GM21381 (cell line): ENCODE results near the gene SHISAL1.
"Not testable (repeated sequence)": the region's sequence is repeated elsewhere in the genome, so short reads cannot be mapped to it uniquely, and the experiment has no call there.

Experiments
- ATAC-seq: cut with Tn5 transposase; IDR thresholded peaks from one replicate; pipeline ENCODE4 v1.9.1; 2021; ENCODE audit warnings: mild to moderate bottlenecking, moderate library complexity; ENCODE audit not compliant: unreplicated experiment

SHISAL1 gene

DNA sequence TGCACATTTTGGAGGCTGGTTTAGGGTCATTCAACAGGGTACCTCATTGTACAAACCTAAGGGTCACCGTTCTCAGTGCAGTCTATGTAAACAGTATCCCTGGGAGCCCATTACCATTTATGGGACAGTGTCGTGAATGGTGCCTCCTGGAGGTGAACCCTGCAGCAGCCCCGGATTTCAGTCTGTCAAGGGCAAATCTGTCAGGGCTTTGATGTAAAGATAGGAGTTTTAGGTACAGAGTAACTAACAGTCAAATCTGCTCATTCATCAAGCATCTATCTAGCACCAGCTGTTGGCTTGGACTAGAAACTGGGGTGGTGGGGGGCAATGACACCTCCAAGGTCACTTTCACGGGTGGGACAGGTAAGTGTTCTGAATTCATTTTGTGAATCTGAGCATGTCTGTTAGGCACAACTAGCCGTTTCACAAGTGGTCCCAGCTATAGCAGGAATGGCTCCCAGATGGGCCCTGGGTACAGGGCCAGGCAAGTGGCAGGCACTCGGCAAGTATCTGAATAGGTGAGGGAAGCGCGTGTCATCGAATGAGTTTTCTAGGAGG is 68.4 kb downstream of the SHISAL1 start:
- ATAC-seq: no peak

DNA sequence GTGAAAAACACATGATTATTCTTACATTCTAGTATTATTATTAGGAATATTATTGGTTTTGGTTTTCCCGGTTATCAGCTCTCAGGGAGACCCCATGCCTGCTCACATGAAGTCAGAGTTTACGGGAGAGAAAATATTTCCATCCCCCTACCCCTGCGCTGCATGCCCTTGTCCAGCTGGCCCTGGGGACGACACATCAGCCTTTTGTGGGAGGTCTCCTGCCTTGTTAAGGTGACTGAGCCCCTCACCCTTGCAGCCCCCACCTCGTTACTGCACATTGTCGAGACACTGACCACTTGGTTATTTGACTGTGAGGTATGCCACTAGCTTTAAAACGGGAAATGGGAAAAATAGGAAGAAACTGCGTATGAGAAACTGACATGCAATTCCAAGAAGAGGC is 69.0 kb downstream of the SHISAL1 start:
- no peak for ATAC-seq

GRCh38 chr22:44242946-44243724 is 69.6 kb downstream of the SHISAL1 start:
- ATAC-seq: no peak

DNA sequence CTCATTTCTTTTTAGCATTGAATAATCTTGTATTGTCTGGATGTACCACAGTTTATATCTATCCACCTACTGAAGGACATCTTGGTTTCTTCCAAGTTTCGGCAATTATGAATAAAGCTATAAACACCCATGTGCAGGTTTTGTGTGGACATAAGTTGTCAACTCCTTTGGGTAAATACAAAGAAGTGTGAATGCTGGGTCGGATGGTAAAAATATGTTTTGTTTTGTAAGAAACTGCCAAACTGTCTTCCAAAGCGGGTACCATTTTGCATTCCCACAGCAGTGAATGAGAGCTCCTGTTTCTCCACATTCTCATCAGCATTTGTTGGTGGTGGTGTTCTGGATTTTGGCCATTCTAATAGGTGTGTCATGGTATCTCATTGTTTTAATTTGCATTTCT is 71.6 kb downstream of the SHISAL1 start:
- not testable (repeated sequence) for ATAC-seq

DNA sequence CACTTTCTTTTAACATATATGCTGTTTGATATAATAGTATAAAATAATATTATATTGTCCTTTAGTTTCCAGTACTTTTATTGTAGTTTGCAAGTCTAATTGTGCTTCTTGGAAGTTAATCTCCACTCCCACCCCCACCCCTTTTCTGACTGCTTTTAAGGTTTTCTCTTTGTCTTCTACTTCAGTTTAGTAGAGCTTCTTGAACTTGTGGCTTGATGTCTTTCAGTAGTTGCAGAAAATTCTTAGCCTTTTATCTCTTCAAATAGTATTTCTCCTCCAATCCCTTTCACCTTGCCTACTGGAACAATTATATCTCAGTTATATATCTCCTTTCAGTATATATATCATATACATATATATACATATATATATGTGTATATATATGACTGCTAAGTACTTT is 75.5 kb downstream of the SHISAL1 start:
- ATAC-seq: no peak

GRCh38 chr22:44234372-44234771 is 78.4 kb downstream of the SHISAL1 start:
- ATAC-seq: not testable (repeated sequence)

GRCh38 chr22:44231233-44231632 is 81.5 kb downstream of the SHISAL1 start:
- no peak for ATAC-seq

GRCh38 chr22:44229809-44230208 is 82.9 kb downstream of the SHISAL1 start:
- no peak for ATAC-seq

- no peak for ATAC-seq
These were observed 83.4 kb downstream of the SHISAL1 start for GRCh38 chr22:44229331-44229730.

DNA sequence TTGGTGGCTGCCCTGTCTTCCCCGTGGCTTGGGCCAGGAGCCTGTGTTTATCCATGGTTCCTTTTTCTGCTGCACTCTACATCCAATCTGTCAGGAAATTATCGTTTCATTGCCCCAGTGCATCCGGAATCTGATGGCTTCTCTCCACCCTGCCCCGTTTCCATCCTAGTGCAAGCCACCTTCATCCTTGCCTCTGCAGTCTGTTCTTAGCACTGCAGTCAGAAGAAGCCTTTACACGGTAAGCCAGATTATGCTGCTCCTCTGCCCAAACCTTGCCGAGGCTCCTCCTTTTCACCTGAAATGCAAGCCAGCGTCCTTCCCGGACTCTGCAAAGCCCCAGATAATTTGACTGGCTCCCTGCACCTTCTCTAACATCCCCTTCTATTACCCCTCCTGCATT is 86.9 kb downstream of the SHISAL1 start:
- ATAC-seq: no peak

DNA sequence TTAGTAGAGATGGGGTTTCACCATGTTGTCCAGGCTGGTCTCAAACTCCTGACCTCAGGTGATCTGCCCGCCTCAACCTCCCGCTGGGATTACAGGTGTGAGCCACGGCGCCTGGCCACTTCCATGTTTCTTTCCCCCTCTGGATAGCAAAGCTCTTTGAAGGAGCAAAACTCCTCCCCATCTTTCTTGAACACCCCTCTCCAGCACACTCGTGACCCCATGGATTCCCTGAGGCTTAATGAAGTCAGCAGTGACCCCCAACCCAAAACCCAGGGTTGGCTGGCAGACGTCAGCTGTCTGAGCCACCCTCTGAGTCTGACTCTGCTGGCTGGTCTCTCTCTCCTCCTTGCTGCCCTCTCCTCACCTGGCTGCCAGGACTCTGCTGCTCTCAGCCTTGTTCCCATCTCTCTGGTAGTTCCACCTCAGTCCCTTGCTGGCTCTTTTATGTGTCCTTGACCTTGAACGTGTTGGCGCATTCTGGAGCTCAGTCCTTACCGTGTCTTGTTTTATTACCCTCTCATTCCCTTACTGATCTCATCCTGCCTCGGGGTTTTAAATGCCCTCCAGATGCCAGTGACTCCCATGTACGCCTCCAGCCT is 87.6 kb downstream of the SHISAL1 start:
- ATAC-seq: no peak

DNA sequence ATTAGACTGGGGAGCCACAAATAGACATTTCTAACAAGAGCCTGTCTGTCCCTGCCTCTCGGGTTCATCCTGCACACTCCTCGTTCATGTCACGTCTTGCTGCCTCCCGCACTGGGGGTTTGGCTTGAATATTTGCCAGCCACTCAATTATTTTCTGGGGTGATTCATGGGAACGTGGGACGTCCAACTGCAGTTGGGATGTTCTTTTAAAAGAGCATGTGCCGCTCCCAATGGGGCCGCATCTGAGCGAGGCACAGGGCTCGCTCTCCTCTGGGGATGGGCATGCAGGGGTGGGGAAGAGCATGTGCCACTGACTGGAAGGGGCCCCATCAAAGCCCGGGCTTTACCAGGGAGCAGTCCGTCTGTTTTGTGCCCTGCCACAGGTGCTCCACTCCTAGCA is 88.6 kb downstream of the SHISAL1 start:
- no peak for ATAC-seq

DNA sequence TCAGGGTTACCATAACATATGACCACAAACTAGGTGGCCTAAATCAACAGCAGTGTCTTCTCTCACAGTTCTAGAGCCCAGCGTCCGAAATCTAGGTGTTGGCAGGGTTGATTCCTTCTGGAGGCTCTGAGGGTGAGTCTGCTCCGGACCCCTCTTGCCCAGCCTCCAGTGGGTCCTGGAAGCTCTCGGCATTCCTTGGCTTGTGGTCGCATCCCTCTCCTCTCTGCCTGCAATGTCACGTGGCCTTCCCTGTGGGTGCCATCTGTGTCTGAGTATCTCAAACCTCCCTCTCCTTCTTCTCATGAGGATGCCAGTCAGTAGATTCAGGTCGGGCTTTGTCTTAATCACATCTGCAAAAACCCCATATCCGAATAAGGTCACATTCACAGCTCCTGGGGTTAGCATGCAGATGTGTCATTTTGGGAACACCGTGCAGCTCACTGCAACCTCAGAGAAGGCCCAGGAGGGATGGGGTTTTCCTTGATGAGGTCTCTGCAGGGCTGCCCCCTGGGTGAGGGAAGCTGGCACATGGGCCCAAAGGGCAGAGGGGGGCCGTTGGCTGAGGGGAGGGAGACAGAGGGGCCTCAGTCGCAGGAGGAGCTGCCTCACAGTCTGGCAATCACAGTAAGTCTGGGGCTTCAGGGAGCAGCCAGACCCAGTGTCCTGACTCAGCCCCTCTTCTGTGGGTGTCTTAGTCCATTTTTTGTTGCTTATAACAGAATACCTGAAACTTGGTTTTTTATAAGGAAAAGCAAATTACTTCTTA is 90.9 kb downstream of the SHISAL1 start:
- ATAC-seq: no peak

DNA sequence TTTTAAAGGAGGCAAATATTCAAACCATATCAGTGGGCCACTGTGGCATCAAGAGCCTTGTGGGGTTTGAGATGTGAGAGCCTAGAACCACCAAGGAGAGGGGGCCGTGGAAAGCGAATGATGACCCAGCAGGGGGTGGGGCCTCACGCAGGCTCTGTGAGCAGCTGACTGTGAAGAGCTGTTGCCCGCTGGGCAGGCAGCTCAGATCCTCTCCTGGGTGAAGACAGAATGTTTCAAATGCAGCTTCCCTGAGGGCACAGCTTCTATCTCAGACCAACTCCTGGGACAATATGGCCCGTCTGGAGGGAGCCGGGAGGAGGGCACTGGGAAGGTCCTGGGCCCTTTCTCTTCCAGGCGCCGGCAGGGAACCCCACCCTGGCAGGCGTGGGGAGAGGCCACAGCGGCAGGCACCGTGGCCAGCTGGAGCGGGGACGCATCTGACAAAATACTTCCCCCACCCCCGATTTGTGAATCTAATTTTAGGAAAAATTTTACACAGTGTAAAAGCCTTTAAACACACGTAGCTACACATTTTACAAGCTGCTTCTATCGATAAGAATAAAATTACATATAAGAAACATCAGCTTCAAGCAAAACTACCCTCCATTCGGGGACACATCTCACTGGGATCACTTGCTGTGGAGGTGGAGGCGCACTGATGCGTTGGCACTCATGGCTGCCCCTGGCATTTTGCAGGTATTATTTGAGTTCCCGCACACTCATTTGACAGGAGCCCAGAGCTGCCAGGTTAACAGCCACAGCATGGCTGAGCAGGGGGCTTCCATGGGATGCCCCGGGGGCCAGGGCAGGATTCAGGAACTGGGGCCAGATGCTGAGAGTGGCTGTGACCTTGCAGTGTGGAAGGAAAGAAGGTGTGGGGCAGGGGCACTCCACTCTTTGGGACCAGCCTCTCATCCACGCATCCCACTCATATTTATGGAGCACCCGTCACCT is 91.7 kb downstream of the SHISAL1 start:
- ATAC-seq: no peak

DNA sequence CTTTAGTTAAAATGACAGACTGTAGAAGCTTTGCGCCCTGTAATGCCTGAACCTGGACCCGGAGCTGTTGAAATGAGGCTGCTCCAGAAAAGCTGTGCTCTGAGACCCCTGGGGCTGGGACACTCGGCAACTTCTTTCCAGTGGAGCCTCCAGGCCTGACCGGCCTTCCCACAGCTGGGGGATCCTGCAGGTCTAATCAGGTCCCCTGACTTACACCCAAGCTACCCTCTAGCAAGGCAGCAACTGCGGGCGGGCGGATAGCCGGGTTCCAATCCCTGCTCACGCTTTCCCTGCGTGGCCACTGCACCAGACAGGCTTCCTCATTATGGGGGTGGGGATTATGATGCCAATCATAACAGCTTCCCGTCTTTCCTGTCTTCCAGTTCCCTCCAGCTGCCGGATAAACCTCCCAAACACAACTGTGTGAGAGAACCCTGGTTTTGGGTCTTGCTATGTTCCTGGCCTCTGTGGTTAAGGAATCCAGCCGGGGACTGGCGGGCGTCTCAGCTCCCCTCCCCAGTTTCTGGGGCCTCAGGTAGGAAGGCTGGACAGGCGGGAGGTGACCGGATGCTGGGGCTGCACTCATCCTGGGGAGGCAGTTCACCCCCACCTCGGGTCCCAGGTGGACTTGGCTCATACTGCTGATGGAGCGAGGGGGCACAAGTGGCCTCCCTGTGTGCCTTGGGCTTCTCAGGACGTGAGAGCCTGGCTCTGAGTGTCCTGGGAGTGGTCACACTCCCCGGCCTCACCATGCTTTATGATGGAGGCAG is 93.5 kb downstream of the SHISAL1 start:
- ATAC-seq: no peak

DNA sequence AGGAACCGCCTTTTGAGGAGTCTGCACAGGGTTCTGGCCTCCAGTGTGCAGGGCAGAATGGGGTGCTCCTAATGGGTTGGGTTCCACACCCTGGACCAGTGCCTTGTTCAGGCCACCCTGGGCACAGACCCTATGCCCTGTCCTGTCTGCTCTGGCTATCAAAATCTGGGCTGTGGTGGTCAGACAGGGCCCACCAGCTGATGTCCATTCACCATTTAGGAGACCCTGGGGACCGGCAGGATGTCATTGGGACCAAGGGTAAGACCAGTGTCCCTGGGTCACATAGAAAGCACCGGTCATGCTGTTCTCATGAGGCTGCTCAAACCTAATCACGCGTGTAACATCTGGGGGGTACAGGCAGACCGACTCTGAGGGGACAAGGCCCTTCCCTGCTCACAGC is 94.7 kb downstream of the SHISAL1 start:
- no peak for ATAC-seq

GRCh38 chr22:44217346-44217745 is 95.4 kb downstream of the SHISAL1 start:
- no peak for ATAC-seq

GRCh38 chr22:44215287-44215686 is 97.5 kb downstream of the SHISAL1 start:
- no peak for ATAC-seq

GRCh38 chr22:44214764-44215163 is 98.0 kb downstream of the SHISAL1 start:
- no peak for ATAC-seq

DNA sequence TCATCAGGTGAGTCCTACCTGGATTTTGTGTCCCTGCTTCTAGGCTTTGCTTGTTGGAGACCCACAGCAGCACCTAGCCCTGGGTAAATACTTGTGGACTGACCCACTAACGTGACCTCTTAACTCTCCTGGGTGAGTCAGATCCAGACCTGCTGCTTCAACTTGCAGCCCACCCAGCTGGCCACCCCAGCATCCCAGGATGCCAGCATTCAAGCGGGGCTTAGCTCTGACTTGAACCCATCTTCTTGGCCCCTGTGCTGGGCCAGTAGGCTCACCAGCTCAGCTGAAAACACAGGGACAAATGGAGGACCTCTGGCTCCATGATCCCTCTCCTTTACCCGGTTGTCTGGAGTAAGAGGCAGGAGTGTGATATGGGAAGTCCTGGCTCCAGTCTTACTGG is 98.6 kb downstream of the SHISAL1 start:
- no peak for ATAC-seq
